Body of pancreas (tissue), 4 donors: ENCODE data around the gene CAMKMT.

Experiments used
- POLR2A ChIP-seq, 3 donors: fragments of 450-650 bp; IDR thresholded peaks; one replicate each; pipeline ENCODE4 v1.6.1; 2016; ENCODE audit warnings: antibody characterized with exemption in 3 of 3, mild to moderate bottlenecking in 2 of 3
- TF ChIP-seq, protein P1 (sequence below), 7 experiments: fragments of 450-650 bp in 4 of 7; fragments of 200-600 bp in 3 of 7; sonication (generic) in 3 of 7; IDR thresholded peaks; one replicate each; pipeline ENCODE4 v1.5.1; 2016 to 2019; ENCODE audit warnings: antibody characterized with exemption in 7 of 7

DNA sequence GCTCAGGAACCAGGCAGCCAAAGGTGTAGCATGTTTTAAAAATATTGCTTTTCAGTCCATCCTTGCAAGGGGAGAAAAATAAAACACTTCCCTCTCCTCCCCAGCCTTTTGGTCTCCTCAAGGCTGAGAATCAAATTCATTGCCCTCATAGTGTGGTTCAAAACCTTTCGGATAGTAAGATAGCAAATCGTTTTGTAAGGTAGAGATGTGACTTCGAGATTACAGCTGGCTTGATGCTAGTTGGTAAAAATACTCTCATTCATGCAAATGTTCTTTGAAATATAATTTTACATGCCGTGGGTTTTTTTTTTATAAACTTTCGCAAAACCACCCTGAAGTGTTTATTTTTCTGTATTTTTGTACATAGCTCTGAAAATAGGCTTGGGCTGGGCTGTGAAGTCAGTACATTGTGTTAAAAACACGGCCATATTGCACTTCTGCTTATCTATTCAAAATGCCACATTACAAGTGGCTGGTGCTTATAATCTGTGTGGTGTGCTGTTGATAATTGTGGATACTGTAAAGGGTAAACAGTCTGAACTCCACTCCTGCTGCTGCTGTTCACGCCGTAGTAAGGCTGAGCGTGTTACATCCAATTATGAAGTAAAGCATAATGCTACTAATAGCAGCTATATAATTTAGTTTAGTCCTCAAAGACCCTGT lies 407.7 kb downstream of the CAMKMT start:
- TF ChIP-seq POLR2A (IDR thresholded peaks at IDR 0.05) = no peak
- TF ChIP-seq, protein P1, sequence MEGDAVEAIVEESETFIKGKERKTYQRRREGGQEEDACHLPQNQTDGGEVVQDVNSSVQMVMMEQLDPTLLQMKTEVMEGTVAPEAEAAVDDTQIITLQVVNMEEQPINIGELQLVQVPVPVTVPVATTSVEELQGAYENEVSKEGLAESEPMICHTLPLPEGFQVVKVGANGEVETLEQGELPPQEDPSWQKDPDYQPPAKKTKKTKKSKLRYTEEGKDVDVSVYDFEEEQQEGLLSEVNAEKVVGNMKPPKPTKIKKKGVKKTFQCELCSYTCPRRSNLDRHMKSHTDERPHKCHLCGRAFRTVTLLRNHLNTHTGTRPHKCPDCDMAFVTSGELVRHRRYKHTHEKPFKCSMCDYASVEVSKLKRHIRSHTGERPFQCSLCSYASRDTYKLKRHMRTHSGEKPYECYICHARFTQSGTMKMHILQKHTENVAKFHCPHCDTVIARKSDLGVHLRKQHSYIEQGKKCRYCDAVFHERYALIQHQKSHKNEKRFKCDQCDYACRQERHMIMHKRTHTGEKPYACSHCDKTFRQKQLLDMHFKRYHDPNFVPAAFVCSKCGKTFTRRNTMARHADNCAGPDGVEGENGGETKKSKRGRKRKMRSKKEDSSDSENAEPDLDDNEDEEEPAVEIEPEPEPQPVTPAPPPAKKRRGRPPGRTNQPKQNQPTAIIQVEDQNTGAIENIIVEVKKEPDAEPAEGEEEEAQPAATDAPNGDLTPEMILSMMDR (IDR thresholded peaks at IDR 0.05) = no peak
